ENCODE data around the gene UGT2A3.
"Not testable (repeated sequence)": the region's sequence is repeated elsewhere in the genome, so short reads cannot be mapped to it uniquely, and the experiment has no call there.

DNA sequence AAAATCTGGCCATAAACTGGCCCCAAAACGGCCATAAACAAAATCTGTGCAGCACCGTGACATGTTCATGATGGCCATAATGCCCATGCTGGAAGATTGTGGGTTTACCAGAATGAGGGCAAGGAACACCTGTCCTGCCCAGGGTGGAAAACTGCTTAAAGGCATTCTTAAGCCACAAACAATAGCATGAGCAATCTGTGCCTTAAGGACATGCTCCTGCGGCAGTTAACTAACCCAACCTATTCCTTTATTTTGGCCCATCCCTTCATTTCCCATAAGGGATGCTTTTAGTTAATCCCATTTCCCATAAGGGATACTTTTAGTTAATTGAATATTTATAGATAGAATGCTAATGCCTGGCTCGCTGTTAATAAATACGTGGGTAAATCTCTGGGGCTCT lies 29.4 kb downstream of the UGT2A3 start:
- TF ChIP-seq, protein P1, sequence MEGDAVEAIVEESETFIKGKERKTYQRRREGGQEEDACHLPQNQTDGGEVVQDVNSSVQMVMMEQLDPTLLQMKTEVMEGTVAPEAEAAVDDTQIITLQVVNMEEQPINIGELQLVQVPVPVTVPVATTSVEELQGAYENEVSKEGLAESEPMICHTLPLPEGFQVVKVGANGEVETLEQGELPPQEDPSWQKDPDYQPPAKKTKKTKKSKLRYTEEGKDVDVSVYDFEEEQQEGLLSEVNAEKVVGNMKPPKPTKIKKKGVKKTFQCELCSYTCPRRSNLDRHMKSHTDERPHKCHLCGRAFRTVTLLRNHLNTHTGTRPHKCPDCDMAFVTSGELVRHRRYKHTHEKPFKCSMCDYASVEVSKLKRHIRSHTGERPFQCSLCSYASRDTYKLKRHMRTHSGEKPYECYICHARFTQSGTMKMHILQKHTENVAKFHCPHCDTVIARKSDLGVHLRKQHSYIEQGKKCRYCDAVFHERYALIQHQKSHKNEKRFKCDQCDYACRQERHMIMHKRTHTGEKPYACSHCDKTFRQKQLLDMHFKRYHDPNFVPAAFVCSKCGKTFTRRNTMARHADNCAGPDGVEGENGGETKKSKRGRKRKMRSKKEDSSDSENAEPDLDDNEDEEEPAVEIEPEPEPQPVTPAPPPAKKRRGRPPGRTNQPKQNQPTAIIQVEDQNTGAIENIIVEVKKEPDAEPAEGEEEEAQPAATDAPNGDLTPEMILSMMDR (IDR thresholded peaks at IDR 0.05): not testable (repeated sequence)
- TF ChIP-seq POLR2A (IDR thresholded peaks at IDR 0.05): not testable (repeated sequence)
